HG03354 (cell line): ENCODE results near the gene FOXI1.

Source experiments
- ATAC-seq: cut with Tn5 transposase; IDR thresholded peaks from one replicate; pipeline ENCODE4 v1.9.1; 2021; ENCODE audit warnings: mild to moderate bottlenecking; ENCODE audit not compliant: unreplicated experiment, poor library complexity, severe bottlenecking

The FOXI1 gene

DNA sequence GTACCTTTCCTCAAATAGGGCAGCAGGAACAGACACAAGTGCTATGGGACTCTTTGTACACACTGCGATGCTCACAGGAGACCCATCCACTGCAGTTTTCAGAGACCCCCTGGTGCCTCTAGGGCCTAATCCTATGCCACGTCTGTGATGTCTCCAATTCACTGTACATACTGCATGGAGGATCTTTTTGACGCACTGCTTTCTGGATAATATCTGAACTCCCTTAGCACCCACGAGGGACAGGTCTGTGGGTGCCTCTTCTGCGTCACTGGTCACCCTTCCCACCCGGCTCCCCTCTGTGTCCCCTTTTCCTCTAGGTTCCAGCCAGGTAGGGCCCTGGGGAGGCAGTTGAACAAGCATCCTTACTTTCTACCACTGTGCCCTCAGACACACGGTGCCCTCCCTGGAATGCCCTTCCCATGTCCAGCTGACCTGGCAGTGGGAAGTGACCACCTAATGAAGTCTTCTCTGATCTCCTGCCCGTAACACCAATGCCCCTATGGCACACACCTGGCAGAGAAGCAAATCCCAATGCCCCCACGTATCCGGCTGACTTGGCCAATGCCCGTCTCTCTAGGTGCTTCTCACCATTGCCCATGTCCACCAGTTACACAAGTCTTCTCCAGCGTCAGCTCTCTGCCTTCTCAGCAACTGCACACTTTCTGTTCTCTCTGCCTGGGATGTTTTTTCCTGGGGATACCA is 41.5 kb downstream of the FOXI1 start:
- no peak for ATAC-seq

DNA sequence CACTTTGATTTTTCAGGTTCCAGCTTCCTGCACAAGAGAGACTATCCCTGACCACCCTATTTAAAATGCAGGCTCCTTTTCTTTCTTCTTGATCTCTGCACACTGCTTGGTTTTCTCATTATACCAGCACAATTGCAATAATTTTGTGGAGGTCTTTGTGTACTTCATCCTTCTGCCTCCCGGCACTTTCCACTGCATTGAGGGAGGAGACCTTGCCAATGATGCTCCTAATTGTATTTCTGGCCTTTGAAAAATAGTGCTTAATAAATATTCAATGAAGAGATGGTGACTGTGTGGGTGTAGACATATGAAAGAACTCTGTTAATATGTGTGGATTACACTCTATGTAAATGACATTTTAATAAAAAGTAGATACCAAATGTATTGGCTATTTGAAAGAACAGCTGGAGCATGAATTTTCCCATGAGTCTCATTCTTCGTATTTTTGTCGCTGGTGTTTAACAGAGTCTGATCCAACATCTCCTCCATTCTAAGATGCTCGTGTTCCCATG is 42.1 kb downstream of the FOXI1 start:
- no peak for ATAC-seq

DNA sequence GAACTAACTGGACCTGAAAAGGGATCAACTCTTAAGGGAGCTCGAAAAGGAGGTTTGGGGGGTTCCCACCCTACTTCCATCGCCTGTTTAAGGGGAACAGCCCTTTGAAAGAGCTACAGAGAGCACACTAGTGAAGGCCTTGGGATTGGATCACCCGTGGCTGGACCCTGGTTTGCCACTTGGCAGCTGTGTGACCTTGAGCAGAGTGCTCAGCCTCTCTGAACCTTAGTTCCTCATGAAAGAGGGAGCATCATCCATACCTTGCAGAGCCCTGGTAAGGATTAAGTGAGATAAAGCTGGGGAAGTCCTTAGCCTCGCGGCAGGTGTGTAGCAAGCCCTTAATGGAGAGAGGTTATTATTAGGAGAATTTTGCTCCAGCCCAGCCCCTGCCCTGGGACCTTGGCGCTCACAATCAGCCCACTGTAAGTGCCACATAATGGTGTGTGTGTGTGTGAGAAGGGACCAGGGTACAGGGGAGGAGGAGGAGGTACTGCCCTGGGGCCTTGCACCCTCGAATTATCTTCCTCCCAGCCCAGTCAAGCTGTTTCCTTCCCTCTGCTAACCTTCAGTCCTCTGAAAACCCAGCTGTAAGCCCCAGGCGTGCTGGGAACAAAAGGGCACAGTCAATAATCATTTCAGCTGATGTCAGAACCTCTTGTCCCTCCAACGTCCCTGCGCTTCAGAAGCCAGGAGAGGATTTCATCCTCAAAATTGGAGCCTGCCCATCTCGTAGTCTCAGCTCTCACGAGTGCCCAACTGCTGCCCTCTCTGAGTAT is 42.9 kb downstream of the FOXI1 start:
- no peak for ATAC-seq

DNA sequence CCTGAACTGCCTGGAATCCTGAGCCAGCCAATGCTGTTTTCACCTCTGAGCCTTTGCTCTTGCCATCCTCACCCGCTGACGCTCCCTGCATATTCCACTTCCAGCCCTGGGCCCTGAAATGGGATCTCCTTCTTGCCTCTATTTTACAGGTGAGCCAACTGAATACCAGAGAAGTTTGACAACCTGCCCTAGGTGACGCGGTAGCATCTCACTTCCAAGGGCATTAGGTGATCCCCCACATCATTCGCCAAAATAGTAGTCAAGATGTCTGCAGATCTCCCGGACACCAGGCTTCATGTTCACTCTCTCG is 43.5 kb downstream of the FOXI1 start:
- no peak for ATAC-seq

- no peak for ATAC-seq
Measured at GRCh38 chr5:170150713-170151096, 45.0 kb downstream of the FOXI1 start.

GRCh38 chr5:170151097-170151831 is 45.6 kb downstream of the FOXI1 start:
- no peak for ATAC-seq

- ATAC-seq, result no peak
Measured at GRCh38 chr5:170152767-170153166, 47.1 kb downstream of the FOXI1 start.

- peak; percentile 23 for ATAC-seq
Measured at GRCh38 chr5:170154297-170154696, 48.6 kb downstream of the FOXI1 start.

GRCh38 chr5:170154744-170155143 is 49.0 kb downstream of the FOXI1 start:
- ATAC-seq, result peak; percentile 78

DNA sequence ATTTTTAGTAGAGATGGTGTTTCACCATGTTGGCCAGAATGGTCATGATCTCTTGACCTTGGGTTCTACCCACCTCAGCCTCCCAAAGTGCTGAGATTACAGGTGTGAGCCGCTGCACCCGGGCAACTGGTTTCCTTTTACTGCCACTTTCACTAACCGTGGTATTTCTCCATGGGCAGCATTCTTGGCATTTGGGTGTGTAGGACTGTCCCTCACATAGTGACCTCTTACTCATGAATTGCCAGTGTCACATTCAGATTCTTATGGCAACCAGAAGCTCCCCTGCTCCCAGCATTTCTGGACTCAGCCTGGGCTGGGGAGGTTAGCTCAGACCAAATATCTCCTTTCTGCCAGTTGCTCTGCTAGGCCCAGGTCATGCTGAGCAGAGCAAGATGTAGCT is 50.1 kb downstream of the FOXI1 start:
- no peak for ATAC-seq

GRCh38 chr5:170159101-170159698 is 53.5 kb downstream of the FOXI1 start:
- ATAC-seq, result no peak
